Ishikawa (cell line): ENCODE measurements around the gene ABCB11.

ENCODE experiments used
- CEBPB ChIP-seq: IDR thresholded peaks from 2 replicates; pipeline ENCODE4 v1.6.1; 2012
- CREB1 ChIP-seq: IDR thresholded peaks from 2 replicates; pipeline ENCODE4 v1.6.1; 2012; ENCODE audit warnings: low read depth
- EP300 ChIP-seq: IDR thresholded peaks from 2 replicates; pipeline ENCODE4 v1.6.1; 2012; ENCODE audit warnings: borderline replicate concordance
- RAD21 ChIP-seq: IDR thresholded peaks from 2 replicates; pipeline ENCODE4 v1.6.1; 2012; ENCODE audit warnings: low read depth
- REST ChIP-seq: IDR thresholded peaks from 2 replicates; pipeline ENCODE4 v1.6.1; 2012; ENCODE audit warnings: low read depth, mild to moderate bottlenecking
- TAF1 ChIP-seq: IDR thresholded peaks from 2 replicates; pipeline ENCODE4 v1.6.1; 2012; ENCODE audit warnings: low read depth, mild to moderate bottlenecking
- TEAD4 ChIP-seq: IDR thresholded peaks from 2 replicates; pipeline ENCODE4 v1.6.1; 2012
- YY1 ChIP-seq: IDR thresholded peaks from 2 replicates; pipeline ENCODE4 v1.6.1; 2012; ENCODE audit warnings: low read depth

GRCh38 chr2:169046440-169047151, 15.5 kb upstream of the ABCB11 start:
- TF ChIP-seq CEBPB (no peak), CREB1 (no peak), YY1 (no peak), RAD21 (no peak), TEAD4 (no peak), EP300 (no peak), REST (no peak), TAF1 (no peak)
